ENCODE data around the gene DCC. TPM values are rescaled to one million over a fixed set of nuclear protein-coding genes. Genes with fewer than 3 reads are reported as not detected.

Gene DCC
- polyA plus RNA-seq, 1 donor (not counting 4 experiments of a cell fraction or from before 2014, with no cell fraction given), result not detected

DNA sequence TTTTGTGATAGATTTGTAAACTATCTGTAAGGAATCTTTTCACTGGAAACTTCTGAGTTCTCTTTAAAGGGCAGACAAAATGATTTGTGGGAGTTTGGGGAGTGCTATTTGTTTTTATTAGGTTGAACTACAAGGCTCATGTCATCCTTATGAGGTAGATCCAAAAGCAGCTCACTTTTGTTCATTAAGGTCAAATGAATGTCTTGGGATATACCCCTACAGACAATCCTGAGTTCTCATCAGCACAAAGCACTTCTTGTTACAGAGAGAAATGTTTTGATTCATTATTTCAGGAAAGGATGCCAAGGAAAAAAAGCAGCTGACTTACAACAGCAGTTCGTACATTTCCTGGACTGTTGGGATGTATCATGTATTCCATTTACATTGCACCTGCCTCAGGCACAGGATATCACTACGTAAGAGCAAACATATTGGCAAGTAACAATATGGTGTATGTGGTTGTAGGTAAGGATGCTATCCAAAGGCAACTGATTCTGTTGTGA lies 68.9 kb downstream of the DCC start:
- Histone ChIP-seq H2AFZ (ENCODE audit: control insufficient read depth, low read length) (no peak overlapping the region), H3K4me1 (ENCODE audit: control insufficient read depth, extremely low read depth, insufficient read depth, low read length) (no peaks in the 10 kb centered on the region), H3K9me1 (ENCODE audit: control insufficient read depth, extremely low read depth, insufficient read depth, low read length) (no peaks in the 10 kb centered on the region), H3K9ac (ENCODE audit: control insufficient read depth, extremely low read depth, insufficient read depth, low read length) (no peak overlapping the region), H3K27ac (ENCODE audit: control insufficient read depth, insufficient read depth, low read length) (no peak overlapping the region), H3K4me2 (ENCODE audit: control insufficient read depth, extremely low read depth, insufficient read depth, low read depth, low read length) (no peak overlapping the region), H3K4me3 (ENCODE audit: control insufficient read depth in 2 of 3, extremely low read depth in 1 of 3, insufficient read depth in 2 of 3, low read depth in 1 of 3, low read length in 3 of 3) (no peak overlapping the region), H3K27me3 (ENCODE audit: control insufficient read depth, extremely low read depth, insufficient read depth, low read length) (no peaks in the 10 kb centered on the region), H3K79me2 (ENCODE audit: control insufficient read depth, insufficient read depth, low read length) (no peaks in the 10 kb centered on the region), H4K20me1 (ENCODE audit: control insufficient read depth, extremely low read depth, insufficient read depth, low read length) (no peaks in the 10 kb centered on the region), H3K9me3 (ENCODE audit: control insufficient read depth, low read depth, low read length) (no peaks in the 10 kb centered on the region), H3K36me3 (ENCODE audit: control insufficient read depth in 2 of 2, extremely low read depth in 1 of 2, insufficient read depth in 2 of 2, low read length in 2 of 2) (no peaks in the 10 kb centered on the region)
- no peak for TF ChIP-seq EZH2 (IDR thresholded peaks at IDR 0.05; ENCODE audit: low read length)
- TF ChIP-seq, protein P1, sequence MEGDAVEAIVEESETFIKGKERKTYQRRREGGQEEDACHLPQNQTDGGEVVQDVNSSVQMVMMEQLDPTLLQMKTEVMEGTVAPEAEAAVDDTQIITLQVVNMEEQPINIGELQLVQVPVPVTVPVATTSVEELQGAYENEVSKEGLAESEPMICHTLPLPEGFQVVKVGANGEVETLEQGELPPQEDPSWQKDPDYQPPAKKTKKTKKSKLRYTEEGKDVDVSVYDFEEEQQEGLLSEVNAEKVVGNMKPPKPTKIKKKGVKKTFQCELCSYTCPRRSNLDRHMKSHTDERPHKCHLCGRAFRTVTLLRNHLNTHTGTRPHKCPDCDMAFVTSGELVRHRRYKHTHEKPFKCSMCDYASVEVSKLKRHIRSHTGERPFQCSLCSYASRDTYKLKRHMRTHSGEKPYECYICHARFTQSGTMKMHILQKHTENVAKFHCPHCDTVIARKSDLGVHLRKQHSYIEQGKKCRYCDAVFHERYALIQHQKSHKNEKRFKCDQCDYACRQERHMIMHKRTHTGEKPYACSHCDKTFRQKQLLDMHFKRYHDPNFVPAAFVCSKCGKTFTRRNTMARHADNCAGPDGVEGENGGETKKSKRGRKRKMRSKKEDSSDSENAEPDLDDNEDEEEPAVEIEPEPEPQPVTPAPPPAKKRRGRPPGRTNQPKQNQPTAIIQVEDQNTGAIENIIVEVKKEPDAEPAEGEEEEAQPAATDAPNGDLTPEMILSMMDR (optimal IDR thresholded peaks at IDR 0.05 in 1 of 3, IDR thresholded peaks at IDR 0.05 in 1 of 3, conservative IDR thresholded peaks at IDR 0.05 in 1 of 3; ENCODE audit: extremely low read depth in 1 of 3, insufficient read depth in 2 of 3, low read length in 3 of 3), result no peak
- DNase-seq (ENCODE audit: low read depth, low spot score), result no peak
- no peak for FAIRE-seq
- dilution Hi-C loops (cut with MboI; ENCODE audit: extremely low pct_ligation_motif_present, low sequenced_read_pairs), result no loop called here

DNA sequence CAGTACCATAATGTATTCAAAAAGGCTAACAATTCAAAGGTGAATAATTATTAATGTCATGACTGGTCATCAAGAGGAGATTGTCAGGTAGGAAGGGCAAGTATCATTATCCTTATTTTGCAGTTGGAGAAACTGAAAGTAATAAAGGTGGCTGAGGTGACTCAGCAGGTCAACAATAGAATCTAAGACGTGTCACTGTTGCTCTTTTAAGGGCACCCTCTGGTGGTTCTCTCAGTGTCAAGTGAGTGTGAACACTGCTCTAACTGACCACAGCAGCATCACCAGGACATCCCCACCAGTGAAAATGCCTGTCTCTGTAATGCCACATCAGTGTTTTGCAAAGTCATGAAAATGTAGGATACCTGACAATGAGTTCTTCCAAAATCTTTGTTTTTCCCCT lies 69.7 kb downstream of the DCC start:
- H3K4me2 ChIP-seq (ENCODE audit: control insufficient read depth, extremely low read depth, insufficient read depth, low read depth, low read length), result no peak overlapping the region
- H3K9me3 ChIP-seq (ENCODE audit: control insufficient read depth, low read depth, low read length), result no peaks in the 10 kb centered on the region
- FAIRE-seq (no peak), DNase-seq (ENCODE audit: low read depth, low spot score) (no peak)
- no peak overlapping the region for H3K27ac ChIP-seq (ENCODE audit: control insufficient read depth, insufficient read depth, low read length)
- H3K79me2 ChIP-seq (ENCODE audit: control insufficient read depth, insufficient read depth, low read length), result no peaks in the 10 kb centered on the region
- H3K36me3 ChIP-seq (ENCODE audit: control insufficient read depth in 2 of 2, extremely low read depth in 1 of 2, insufficient read depth in 2 of 2, low read length in 2 of 2), result no peaks in the 10 kb centered on the region
- H3K27me3 ChIP-seq (ENCODE audit: control insufficient read depth, extremely low read depth, insufficient read depth, low read length), result no peaks in the 10 kb centered on the region
- H3K9me1 ChIP-seq (ENCODE audit: control insufficient read depth, extremely low read depth, insufficient read depth, low read length), result no peaks in the 10 kb centered on the region
- TF ChIP-seq, protein P1 (optimal IDR thresholded peaks at IDR 0.05 in 1 of 3, IDR thresholded peaks at IDR 0.05 in 1 of 3, conservative IDR thresholded peaks at IDR 0.05 in 1 of 3; ENCODE audit: extremely low read depth in 1 of 3, insufficient read depth in 2 of 3, low read length in 3 of 3), result no peak
- no peak for TF ChIP-seq EZH2 (IDR thresholded peaks at IDR 0.05; ENCODE audit: low read length)
- no peak overlapping the region for H3K9ac ChIP-seq (ENCODE audit: control insufficient read depth, extremely low read depth, insufficient read depth, low read length)
- H2AFZ ChIP-seq (ENCODE audit: control insufficient read depth, low read length), result no peak overlapping the region
- no peaks in the 10 kb centered on the region for H4K20me1 ChIP-seq (ENCODE audit: control insufficient read depth, extremely low read depth, insufficient read depth, low read length)
- no peaks in the 10 kb centered on the region for H3K4me1 ChIP-seq (ENCODE audit: control insufficient read depth, extremely low read depth, insufficient read depth, low read length)
- H3K4me3 ChIP-seq (ENCODE audit: control insufficient read depth in 2 of 3, extremely low read depth in 1 of 3, insufficient read depth in 2 of 3, low read depth in 1 of 3, low read length in 3 of 3), result no peak overlapping the region
- dilution Hi-C loops (cut with MboI; ENCODE audit: extremely low pct_ligation_motif_present, low sequenced_read_pairs), result no loop called here

All from keratinocyte (primary cell).